HepG2 (cell line): ENCODE measurements around the gene PPP1R27. TPM values are rescaled to one million over a fixed set of nuclear protein-coding genes. Genes with fewer than 3 reads are reported as not detected.
A peak's percentile ranks its signal among the peaks of the same experiment; 100 is the strongest.

Experiments
- AGO2 ChIP-seq: fragments of 200-400 bp; formaldehyde crosslinking; optimal IDR thresholded peaks from 2 replicates; pipeline ENCODE3; 2017; ENCODE audit warnings: mild to moderate bottlenecking, low read depth, low read length, moderate library complexity
- AHDC1 ChIP-seq: sonication (generic); formaldehyde crosslinking; IDR thresholded peaks from 2 replicates; pipeline ENCODE4 v1.5.1; 2020; ENCODE audit warnings: mild to moderate bottlenecking, missing genetic modification reagents, borderline replicate concordance
- CC2D1A ChIP-seq: sonication (generic); formaldehyde crosslinking; IDR thresholded peaks from 2 replicates; pipeline ENCODE4 v1.8.1; 2023; ENCODE audit warnings: mild to moderate bottlenecking, missing genetic modification reagents
- EEA1 ChIP-seq: sonication (generic); formaldehyde crosslinking; IDR thresholded peaks from 2 replicates; pipeline ENCODE4 v1.5.1; 2020; ENCODE audit warnings: mild to moderate bottlenecking, missing genetic modification reagents, borderline replicate concordance
- HIC2 ChIP-seq: sonication (generic); formaldehyde crosslinking; IDR thresholded peaks from 2 replicates; pipeline ENCODE4 v1.9.0; 2022; ENCODE audit warnings: low read depth, missing genetic modification reagents
- ISX ChIP-seq: sonication (generic); formaldehyde crosslinking; conservative IDR thresholded peaks from 2 replicates; pipeline ENCODE4 v1.5.0; 2020; ENCODE audit warnings: missing genetic modification reagents
- NR2F6 ChIP-seq, 2 experiments: IDR thresholded peaks; 2 replicates each; pipeline ENCODE4 v1.6.1; 2016; ENCODE audit warnings: antibody characterized with exemption in 1 of 2, mild to moderate bottlenecking in 1 of 2
- TBP ChIP-seq: sonication (generic); formaldehyde crosslinking; IDR thresholded peaks from 2 replicates; pipeline ENCODE4 v1.5.0; 2020; ENCODE audit warnings: missing genetic modification reagents
- ZBED4 ChIP-seq: sonication (generic); formaldehyde crosslinking; IDR thresholded peaks from 2 replicates; pipeline ENCODE4 v1.4.0; 2020; ENCODE audit warnings: missing genetic modification reagents, borderline replicate concordance
- ZNF362 ChIP-seq: sonication (generic); formaldehyde crosslinking; IDR thresholded peaks from 2 replicates; pipeline ENCODE4 v1.4.0; 2020; ENCODE audit warnings: missing genetic modification reagents, mild to moderate bottlenecking, borderline replicate concordance
- ZNF451 ChIP-seq: sonication (generic); formaldehyde crosslinking; IDR thresholded peaks from 2 replicates; pipeline ENCODE4 v1.5.0; 2020; ENCODE audit warnings: mild to moderate bottlenecking, missing genetic modification reagents
- ZNF468 ChIP-seq: sonication (generic); formaldehyde crosslinking; IDR thresholded peaks from 2 replicates; pipeline ENCODE4 v1.8.0; 2022; ENCODE audit warnings: mild to moderate bottlenecking, moderate library complexity, missing genetic modification reagents
- ZNF580 ChIP-seq: IDR thresholded peaks from 2 replicates; pipeline ENCODE4 v1.6.1; 2016; ENCODE audit warnings: low read depth, borderline replicate concordance
- ZNF780A ChIP-seq: sonication (generic); formaldehyde crosslinking; IDR thresholded peaks from 2 replicates; pipeline ENCODE4 v1.8.0; 2022; ENCODE audit warnings: mild to moderate bottlenecking, missing genetic modification reagents, moderate library complexity
- polyA plus RNA-seq, 8 experiments: library from polyadenylated mRNA; depleted of rRNA in 3 of 8; stranded (reverse) in 7 of 8; unstranded in 1 of 8; fragments of >200 nt; fragmentation: Illumina TruSeq in 4 of 8; extraction: Trizol in 4 of 8; gene quantifications; 2 replicates each; pipeline versions ENCODE4 v1.2.1 to v1.2.3, GENCODE V29; 2011 to 2016; ENCODE audit warnings: low read depth in 4 of 8, missing spikeins in 1 of 8, mixed read lengths in 1 of 8; ENCODE audit not compliant: insufficient read depth in 1 of 8
- total RNA-seq, 5 experiments: library from RNA; depleted of rRNA; stranded (reverse); fragments of >200 nt; fragmentation: Illumina TruSeq; extraction: Trizol; gene quantifications; 2 replicates each; pipeline ENCODE4 v1.2.3, GENCODE V29; 2016; ENCODE audit warnings: low read depth in 1 of 5

PPP1R27 gene
- total and polyA plus RNA-seq, 2 of the 13 experiments (the other 11 are each of a cell fraction or from before 2014, with no cell fraction given) = 0.17 to 1.00 TPM

GRCh38 chr17:81863833-81864768 lies 29.3 kb upstream of the PPP1R27 start (continued):
- TF ChIP-seq AHDC1 (CRISPR knock-in tag) (no peak), ZNF362 (CRISPR knock-in tag) (no peak), ISX (CRISPR knock-in tag) (no peak), TBP (CRISPR knock-in tag) (no peak), ZNF580 (CRISPR knock-in tag) (0 out of 2 replicates have a peak, but pooled peaks have one; percentile 48), NR2F6 (IDR thresholded peaks at IDR 0.05) (no peak), NR2F6 (CRISPR knock-in tag; IDR thresholded peaks at IDR 0.05) (no peak), ZNF451 (CRISPR knock-in tag) (0 out of 2 replicates have a peak, but pooled peaks have one; percentile 41), EEA1 (0 out of 2 replicates have a peak, but pooled peaks have one; percentile 36), ZNF468 (CRISPR knock-in tag) (no peak), AGO2 (peak; percentile 70), ZBED4 (CRISPR knock-in tag) (no peak), ZNF780A (CRISPR knock-in tag) (no peak), CC2D1A (CRISPR knock-in tag) (no peak), HIC2 (CRISPR knock-in tag) (peak; percentile 59)
